CD1c-positive myeloid dendritic cell (primary cell): ENCODE data around the gene PDLIM4.

ENCODE experiments used
- DNase-seq: peaks from one replicate; pipeline ENCODE4 v3.0.0-alpha.2; 2016; ENCODE audit errors: extremely low spot score

Gene PDLIM4

GRCh38 chr5:132281856-132282614 lies 24.5 kb downstream of the PDLIM4 start:
- no peak for DNase-seq

GRCh38 chr5:132283423-132284043 lies 26.0 kb downstream of the PDLIM4 start:
- no peak for DNase-seq

- no peak for DNase-seq
These were observed 31.6 kb downstream of the PDLIM4 start for GRCh38 chr5:132289097-132289496.

GRCh38 chr5:132291026-132291425 lies 33.5 kb downstream of the PDLIM4 start:
- no peak for DNase-seq

- peak; percentile 92 for DNase-seq
These were observed 35.8 kb downstream of the PDLIM4 start for GRCh38 chr5:132293066-132293991.

- peak; percentile 94 for DNase-seq
These were observed 36.7 kb downstream of the PDLIM4 start, which contains the start of gene SLC22A4 for GRCh38 chr5:132293992-132294727. Gene SLC22A4 (plus strand): TSS chr5:132294394. CDS start chr5:132294617, 223 bp downstream.

GRCh38 chr5:132294728-132295504 lies 37.4 kb downstream of the PDLIM4 start:
- DNase-seq: peak; percentile 95

GRCh38 chr5:132295505-132296411 lies 38.3 kb downstream of the PDLIM4 start:
- DNase-seq: no peak

GRCh38 chr5:132296412-132297016 lies 39.0 kb downstream of the PDLIM4 start:
- DNase-seq: peak; percentile 20

- no peak for DNase-seq
These were observed 39.9 kb downstream of the PDLIM4 start for GRCh38 chr5:132297211-132297940.

- DNase-seq: peak; percentile 60
These were observed 41.1 kb downstream of the PDLIM4 start for GRCh38 chr5:132298298-132299212.

- DNase-seq: no peak
These were observed 42.4 kb downstream of the PDLIM4 start for GRCh38 chr5:132299917-132300316.

- DNase-seq: no peak
These were observed 43.3 kb downstream of the PDLIM4 start for GRCh38 chr5:132300577-132301343.

GRCh38 chr5:132301344-132302271 lies 44.1 kb downstream of the PDLIM4 start:
- DNase-seq: peak; percentile 43

GRCh38 chr5:132302413-132302812 lies 44.9 kb downstream of the PDLIM4 start:
- DNase-seq: no peak

GRCh38 chr5:132303589-132303988 lies 46.1 kb downstream of the PDLIM4 start:
- DNase-seq: no peak
